Activated T-helper 1 cell treated with Interleukin-2 at 50 U/mL for 16 hours (primary cell): ENCODE measurements around the gene CDKN2A.

Experiments used
- DNase-seq: peaks from one replicate; pipeline ENCODE4 v3.0.0-alpha.2; 2020; ENCODE audit warnings: low read depth

The CDKN2A gene

GRCh38 chr9:21993893-21994555, at the start of gene CDKN2A:
Gene CDKN2A (minus strand): TSS chr9:21994392.
- no peak for DNase-seq

GRCh38 chr9:22043928-22044327, 49.7 kb upstream of the CDKN2A start:
- DNase-seq = no peak

- no peak for DNase-seq
These were observed 47.6 kb upstream of the CDKN2A start for GRCh38 chr9:22041775-22042174.

- no peak for DNase-seq
These were observed 47.2 kb upstream of the CDKN2A start for GRCh38 chr9:22041344-22041743.

GRCh38 chr9:22040760-22041159, 46.6 kb upstream of the CDKN2A start:
- DNase-seq = no peak

- no peak for DNase-seq
These were observed 45.1 kb upstream of the CDKN2A start for GRCh38 chr9:22039258-22039657.

- no peak for DNase-seq
These were observed 43.9 kb upstream of the CDKN2A start for GRCh38 chr9:22037954-22038690.

- no peak for DNase-seq
These were observed 42.9 kb upstream of the CDKN2A start for GRCh38 chr9:22036866-22037626.

GRCh38 chr9:22035591-22036011, 41.4 kb upstream of the CDKN2A start:
- no peak for DNase-seq

- DNase-seq = no peak
These were observed 38.9 kb upstream of the CDKN2A start for GRCh38 chr9:22033012-22033630.

- DNase-seq = no peak
These were observed 37.6 kb upstream of the CDKN2A start for GRCh38 chr9:22031655-22032411.

- DNase-seq = no peak
These were observed 36.0 kb upstream of the CDKN2A start for GRCh38 chr9:22030101-22030598.

- DNase-seq = no peak
These were observed 35.0 kb upstream of the CDKN2A start for GRCh38 chr9:22029231-22029630.

- no peak for DNase-seq
These were observed 34.2 kb upstream of the CDKN2A start for GRCh38 chr9:22028394-22028793.

- DNase-seq = no peak
These were observed 32.5 kb upstream of the CDKN2A start for GRCh38 chr9:22026696-22027095.

- DNase-seq = no peak
These were observed 28.2 kb upstream of the CDKN2A start for GRCh38 chr9:22022396-22022795.

- no peak for DNase-seq
These were observed 16.9 kb upstream of the CDKN2A start for GRCh38 chr9:22010866-22011625.

- no peak for DNase-seq
These were observed 15.3 kb upstream of the CDKN2A start for GRCh38 chr9:22009506-22009867.

GRCh38 chr9:22008717-22009505, 14.7 kb upstream of the CDKN2A start, which contains the start of gene CDKN2B:
Gene CDKN2B (minus strand): TSS chr9:22009305. CDS start chr9:22008953, 352 bp downstream.
- peak; percentile 50 for DNase-seq

- DNase-seq = no peak
These were observed 14.2 kb upstream of the CDKN2A start for GRCh38 chr9:22008384-22008716.
